ENCODE data around the gene CACNA1G. TPM values are rescaled to one million over a fixed set of nuclear protein-coding genes. Genes with fewer than 3 reads are reported as not detected.

CACNA1G gene
- total RNA-seq, 1 donor from 2014 or later: 0.21 TPM

- no peak for TF ChIP-seq CTCF (IDR thresholded peaks at IDR 0.05)
- no peaks in the 10 kb centered on the region for H3K36me3 ChIP-seq
- no peak for DNase-seq
- peaks cover 51% of the 10 kb centered on the region for H3K27me3 ChIP-seq (ENCODE audit: low read depth)
- H3K4me3 ChIP-seq: no peak overlapping the region
- peak; percentile 11 to 14 for ATAC-seq
- intact Hi-C loops (cut with DNase I): no loop called here
- no peaks in the 10 kb centered on the region for H3K9me3 ChIP-seq
- no peak overlapping the region for H3K27ac ChIP-seq
- peaks cover 20% of the 10 kb centered on the region for H3K4me1 ChIP-seq
These were observed 67.5 kb downstream of the CACNA1G start for GRCh38 chr17:50627782-50628601.

GRCh38 chr17:50629902-50630301 lies 69.4 kb downstream of the CACNA1G start:
- H3K4me3 ChIP-seq: no peak overlapping the region
- no peak for TF ChIP-seq CTCF (IDR thresholded peaks at IDR 0.05)
- peaks cover 59% of the 10 kb centered on the region for H3K27me3 ChIP-seq (ENCODE audit: low read depth)
- no peaks in the 10 kb centered on the region for H3K9me3 ChIP-seq
- no peak overlapping the region for H3K27ac ChIP-seq
- no peaks in the 10 kb centered on the region for H3K36me3 ChIP-seq
- intact Hi-C loops (cut with DNase I): no loop called here
- no peak for ATAC-seq
- DNase-seq: no peak
- peaks cover 29% of the 10 kb centered on the region for H3K4me1 ChIP-seq

GRCh38 chr17:50630524-50631194 lies 70.1 kb downstream of the CACNA1G start:
- intact Hi-C loops (cut with DNase I): no loop called here
- ATAC-seq: peak; percentile 74 to 76
- Histone ChIP-seq H3K4me1 (peaks cover 32% of the 10 kb centered on the region), H3K27ac (no peak overlapping the region), H3K4me3 (no peak overlapping the region), H3K9me3 (no peaks in the 10 kb centered on the region), H3K36me3 (no peaks in the 10 kb centered on the region), H3K27me3 (ENCODE audit: low read depth) (peaks cover 65% of the 10 kb centered on the region)
- peak; percentile 74 for DNase-seq
- peak; percentile 79 for TF ChIP-seq CTCF (IDR thresholded peaks at IDR 0.05)

- Histone ChIP-seq H3K4me3 (no peak overlapping the region), H3K9me3 (no peaks in the 10 kb centered on the region), H3K27me3 (ENCODE audit: low read depth) (peaks cover 60% of the 10 kb centered on the region), H3K36me3 (no peaks in the 10 kb centered on the region), H3K4me1 (peaks cover 35% of the 10 kb centered on the region), H3K27ac (no peak overlapping the region)
- TF ChIP-seq CTCF (IDR thresholded peaks at IDR 0.05): no peak
- intact Hi-C loops (cut with DNase I): no loop called here
- ATAC-seq: no peak
- no peak for DNase-seq
These were observed 70.8 kb downstream of the CACNA1G start for GRCh38 chr17:50631195-50631907.

GRCh38 chr17:50631908-50632571 lies 71.5 kb downstream of the CACNA1G start:
- H3K4me3 ChIP-seq: no peak overlapping the region
- H3K4me1 ChIP-seq: peaks cover 38% of the 10 kb centered on the region
- no peaks in the 10 kb centered on the region for H3K36me3 ChIP-seq
- peaks cover 57% of the 10 kb centered on the region for H3K27me3 ChIP-seq (ENCODE audit: low read depth)
- no peak overlapping the region for H3K27ac ChIP-seq
- no peaks in the 10 kb centered on the region for H3K9me3 ChIP-seq
- TF ChIP-seq CTCF (IDR thresholded peaks at IDR 0.05): no peak
- no peak for DNase-seq
- intact Hi-C loops (cut with DNase I): no loop called here
- ATAC-seq: no peak
